ENCODE measurements around the gene KCTD20. TPM values are rescaled to one million over a fixed set of nuclear protein-coding genes. Genes with fewer than 3 reads are reported as not detected.
"Not testable (repeated sequence)": the region's sequence is repeated elsewhere in the genome, so short reads cannot be mapped to it uniquely, and the experiment has no call there.

KCTD20 gene
- polyA plus RNA-seq, 1 donor from 2014 or later: 35.4 TPM

DNA sequence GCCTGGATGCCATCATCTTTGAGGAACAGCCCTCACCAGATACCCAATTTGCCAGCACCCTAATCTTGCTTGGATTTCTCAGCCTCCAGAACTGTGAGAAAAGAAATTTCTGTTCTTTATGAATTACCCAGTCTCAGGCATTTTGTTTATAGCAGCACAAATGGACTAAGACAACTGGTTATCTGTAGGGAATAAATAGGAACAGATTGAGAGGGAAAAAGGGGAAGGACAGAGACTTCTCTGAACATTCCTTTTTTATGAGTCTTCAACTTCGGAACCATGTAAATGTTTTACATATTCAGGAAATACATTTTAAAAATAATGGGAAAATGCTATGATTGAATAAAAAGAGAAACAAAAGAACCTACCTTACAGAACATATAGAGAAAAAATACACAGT lies 20.9 kb downstream of the KCTD20 start:
- Mint-ChIP-seq H3K27me3 (no peaks in the 10 kb centered on the region), H3K36me3 (peaks cover 10% of the 10 kb centered on the region), H3K27ac (no peak overlapping the region)

DNA sequence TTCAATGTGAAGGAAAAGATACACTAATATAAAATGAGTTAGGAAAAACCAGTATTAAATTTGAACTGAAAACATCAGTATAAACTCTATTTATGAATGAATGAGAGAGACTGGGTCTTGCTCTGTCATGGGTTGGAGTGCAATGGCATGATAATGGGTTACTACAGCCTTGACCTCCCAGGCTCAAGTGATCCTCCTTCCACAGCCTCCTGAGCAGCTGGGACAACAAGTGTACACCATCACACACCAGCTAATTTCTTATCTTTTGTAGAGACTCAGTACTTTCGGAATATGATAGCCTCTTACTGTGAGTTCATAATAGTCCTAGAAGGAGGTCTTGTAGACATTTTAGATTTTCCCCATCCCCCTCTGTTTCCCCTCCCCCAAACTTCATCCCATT lies 21.4 kb downstream of the KCTD20 start:
- Mint-ChIP-seq H3K27ac (no peak overlapping the region), H3K4me1 (peaks cover 24 to 35% (median 33%) of the 10 kb centered on the region in 3 donors), H3K36me3 (peaks cover 10% of the 10 kb centered on the region), H3K4me3 (no peak overlapping the region), H3K9me3 (no peaks in the 10 kb centered on the region), H3K27me3 (no peaks in the 10 kb centered on the region)

More for the DNA sequence above, 20.9 kb downstream of the KCTD20 start:
- Mint-ChIP-seq H3K4me3 (no peak overlapping the region), H3K4me1 (peaks cover 24 to 35% (median 30%) of the 10 kb centered on the region in 3 donors), H3K9me3 (no peaks in the 10 kb centered on the region)

DNA sequence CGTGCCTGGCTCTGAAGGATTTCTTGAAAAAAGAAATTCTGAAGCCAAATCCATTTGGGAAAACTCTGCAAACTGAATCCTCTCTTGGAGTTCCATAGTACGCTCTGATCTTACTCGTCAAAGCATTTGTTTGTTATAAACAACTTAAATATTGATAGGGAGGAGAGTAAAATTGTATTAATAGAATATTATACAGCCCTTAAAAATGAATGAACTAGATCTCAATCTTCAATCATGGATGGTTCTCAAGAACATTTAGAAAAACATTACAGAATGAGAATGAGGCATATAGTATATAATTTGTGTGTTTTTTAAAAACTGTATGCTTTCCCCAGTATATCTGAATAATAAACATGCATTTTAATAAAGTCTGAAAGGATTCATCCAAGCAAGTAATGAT lies 24.8 kb downstream of the KCTD20 start:
- Mint-ChIP-seq H3K27me3 (no peaks in the 10 kb centered on the region), H3K4me3 (no peak overlapping the region), H3K27ac (no peak overlapping the region)

DNA sequence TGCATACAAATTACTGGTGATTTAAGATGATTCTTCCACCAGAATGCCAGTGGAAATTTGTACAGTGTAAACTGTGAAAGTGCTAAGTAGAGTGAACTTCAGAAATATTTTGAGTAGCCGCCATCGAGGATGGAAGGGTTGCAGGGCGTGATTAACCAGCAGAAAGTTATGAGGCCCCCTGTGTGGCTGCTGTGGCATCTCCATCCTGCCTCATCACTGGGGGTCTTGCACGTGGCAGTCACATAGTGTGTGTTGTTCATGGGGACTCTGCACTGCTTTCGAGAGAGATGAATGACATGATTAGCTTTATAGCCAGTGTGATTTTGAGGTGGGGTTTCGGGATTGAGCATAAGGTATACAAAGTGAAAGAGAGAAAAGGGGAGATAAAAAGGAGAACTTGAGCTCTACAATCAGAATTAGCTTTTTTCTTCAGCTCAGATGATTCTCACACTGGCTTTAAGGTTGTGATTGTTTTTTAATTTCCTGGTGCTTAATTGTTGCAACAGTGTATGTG lies 26.4 kb downstream of the KCTD20 start:
- Mint-ChIP-seq H3K4me1 (peaks cover 9 to 12% (median 11%) of the 10 kb centered on the region in 3 donors), H3K4me3 (peak overlapping the region in 1 of 4 donors; percentile 63), H3K9me3 (no peaks in the 10 kb centered on the region), H3K36me3 (peaks cover 7% of the 10 kb centered on the region), H3K27me3 (no peaks in the 10 kb centered on the region), H3K27ac (peak overlapping the region in 2 of 3 donors; percentile 18 to 65)

More for the DNA sequence above, 24.8 kb downstream of the KCTD20 start:
- Mint-ChIP-seq H3K4me1 (peaks cover 18 to 23% (median 19%) of the 10 kb centered on the region in 3 donors), H3K9me3 (no peaks in the 10 kb centered on the region), H3K36me3 (peaks cover 8% of the 10 kb centered on the region)

DNA sequence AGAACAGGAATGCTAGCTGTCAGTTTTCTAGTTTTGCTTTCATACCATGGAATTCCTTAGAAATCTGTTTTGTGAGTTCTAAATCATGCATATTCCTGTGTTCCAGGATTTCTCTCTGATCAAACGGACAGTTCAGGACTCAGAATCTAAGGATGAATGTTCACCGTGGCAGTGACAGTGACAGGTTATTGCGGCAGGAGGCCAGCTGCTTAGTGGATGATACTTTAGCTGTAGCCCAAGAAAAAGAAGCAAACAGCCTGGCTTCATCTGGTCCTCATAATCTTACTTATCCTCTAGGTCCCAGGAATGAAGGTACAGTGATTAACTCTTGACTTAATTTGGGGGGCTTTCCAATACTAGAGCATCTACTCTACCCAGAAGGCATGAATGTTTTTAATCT lies 27.1 kb downstream of the KCTD20 start:
- H3K4me1 Mint-ChIP-seq: peaks cover 3 to 11% (median 7%) of the 10 kb centered on the region in 3 donors
- H3K27me3 Mint-ChIP-seq: no peaks in the 10 kb centered on the region
- peaks cover 7% of the 10 kb centered on the region for H3K36me3 Mint-ChIP-seq
- no peaks in the 10 kb centered on the region for H3K9me3 Mint-ChIP-seq
- no peak overlapping the region for H3K4me3 Mint-ChIP-seq
- peak overlapping the region in 1 of 3 donors; percentile 18 for H3K27ac Mint-ChIP-seq

DNA sequence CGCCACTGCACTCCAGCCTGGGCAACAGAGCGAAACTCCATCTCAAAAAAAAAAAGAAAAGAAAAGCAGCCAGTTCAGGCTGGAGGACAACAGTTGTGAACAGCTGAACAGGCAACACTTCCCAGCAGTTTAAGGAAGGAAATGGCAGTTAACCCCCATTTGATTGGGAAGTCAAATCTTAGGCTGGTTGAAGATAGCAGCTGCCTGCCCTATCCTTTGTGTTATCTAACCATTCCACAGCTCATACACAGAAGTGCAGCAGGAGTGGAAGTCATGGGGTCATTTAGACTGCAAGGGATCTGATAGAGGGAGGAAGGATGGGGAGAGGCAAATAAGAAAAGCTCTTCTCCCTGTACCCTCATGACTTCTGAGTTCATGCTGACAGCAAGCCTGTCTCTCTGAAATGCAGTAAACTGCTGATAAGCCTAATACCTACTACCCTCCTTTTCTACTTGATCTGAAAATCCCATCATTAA lies 35.3 kb downstream of the KCTD20 start:
- H3K27me3 Mint-ChIP-seq: no peaks in the 10 kb centered on the region
- H3K4me3 Mint-ChIP-seq: no peak overlapping the region
- no peaks in the 10 kb centered on the region for H3K9me3 Mint-ChIP-seq
- peaks cover 3 to 12% (median 3%) of the 10 kb centered on the region in 3 donors for H3K4me1 Mint-ChIP-seq
- H3K27ac Mint-ChIP-seq: peak overlapping the region in 1 of 3 donors; percentile 17
- H3K36me3 Mint-ChIP-seq: peaks cover 4% of the 10 kb centered on the region

DNA sequence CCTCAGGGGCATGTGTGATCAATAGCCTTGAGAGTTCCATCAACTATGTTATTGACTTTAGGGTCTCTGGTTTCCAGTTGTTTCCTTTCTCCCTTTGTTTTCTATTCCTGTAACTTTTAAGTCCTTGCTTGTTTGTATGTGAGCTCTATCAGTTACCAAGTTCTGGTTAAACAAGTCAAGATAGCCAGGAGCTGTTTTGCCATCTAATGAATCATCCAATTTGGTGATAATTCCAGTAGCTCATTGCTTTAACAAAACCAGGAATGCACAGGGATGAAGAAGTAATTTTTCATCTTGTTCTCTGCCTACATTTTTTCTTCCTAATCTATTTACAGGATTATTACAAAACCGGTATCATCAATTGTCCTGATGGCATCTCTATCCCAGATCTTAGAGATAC lies 36.5 kb downstream of the KCTD20 start:
- Mint-ChIP-seq H3K9me3 (no peaks in the 10 kb centered on the region), H3K27ac (no peak overlapping the region), H3K36me3 (peaks cover 4% of the 10 kb centered on the region), H3K27me3 (no peaks in the 10 kb centered on the region), H3K4me3 (no peak overlapping the region), H3K4me1 (peaks cover 3 to 12% (median 3%) of the 10 kb centered on the region in 3 donors)

DNA sequence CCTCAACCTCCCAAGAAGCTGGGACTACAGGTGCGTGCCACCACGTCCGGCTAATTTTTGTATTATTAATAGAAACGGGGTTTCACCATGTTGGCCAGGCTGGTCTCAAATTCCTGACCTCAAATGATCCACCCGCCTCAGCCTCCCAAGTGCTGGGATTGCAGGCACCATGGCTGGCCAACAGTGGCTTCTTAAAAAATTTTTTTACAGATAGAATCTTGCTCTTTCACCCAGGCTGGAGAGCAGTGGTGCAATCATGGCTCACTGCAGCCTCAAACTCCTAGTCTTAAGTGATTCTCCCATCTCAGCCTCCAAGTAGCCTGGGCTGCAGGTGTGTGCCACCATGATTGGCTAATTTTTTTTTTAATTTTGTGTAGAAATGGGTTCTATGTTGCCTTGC lies 40.5 kb downstream of the KCTD20 start:
- H3K36me3 Mint-ChIP-seq, H3K4me1 Mint-ChIP-seq, H3K27me3 Mint-ChIP-seq, H3K4me3 Mint-ChIP-seq, H3K9me3 Mint-ChIP-seq, H3K27ac Mint-ChIP-seq: not testable (repeated sequence)

DNA sequence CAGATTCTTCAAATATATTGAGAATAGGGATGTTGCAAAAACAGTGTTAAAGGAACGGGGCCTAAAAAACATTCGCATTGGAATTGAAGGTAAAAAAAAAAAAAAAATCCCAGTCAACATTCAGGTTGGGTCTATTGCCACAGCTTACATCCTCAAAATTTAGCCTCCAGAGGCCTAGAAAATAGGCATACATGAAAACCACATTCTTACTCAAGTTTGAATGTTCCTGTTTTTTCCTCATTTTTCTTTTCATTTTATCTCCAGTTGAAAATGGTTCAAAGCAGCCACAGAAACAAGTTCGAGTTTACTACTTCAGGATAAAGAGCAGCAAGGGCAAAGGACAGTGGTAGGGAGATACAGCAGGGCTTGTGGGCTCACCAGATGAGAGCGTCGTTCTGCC lies 41.9 kb downstream of the KCTD20 start:
- H3K27me3 Mint-ChIP-seq: no peaks in the 10 kb centered on the region
- peaks cover 9% of the 10 kb centered on the region for H3K36me3 Mint-ChIP-seq
- H3K4me1 Mint-ChIP-seq: peaks cover 0 to 2% (median 0%) of the 10 kb centered on the region in 3 donors
- H3K4me3 Mint-ChIP-seq: no peak overlapping the region
- H3K9me3 Mint-ChIP-seq: no peaks in the 10 kb centered on the region
- H3K27ac Mint-ChIP-seq: no peak overlapping the region

DNA sequence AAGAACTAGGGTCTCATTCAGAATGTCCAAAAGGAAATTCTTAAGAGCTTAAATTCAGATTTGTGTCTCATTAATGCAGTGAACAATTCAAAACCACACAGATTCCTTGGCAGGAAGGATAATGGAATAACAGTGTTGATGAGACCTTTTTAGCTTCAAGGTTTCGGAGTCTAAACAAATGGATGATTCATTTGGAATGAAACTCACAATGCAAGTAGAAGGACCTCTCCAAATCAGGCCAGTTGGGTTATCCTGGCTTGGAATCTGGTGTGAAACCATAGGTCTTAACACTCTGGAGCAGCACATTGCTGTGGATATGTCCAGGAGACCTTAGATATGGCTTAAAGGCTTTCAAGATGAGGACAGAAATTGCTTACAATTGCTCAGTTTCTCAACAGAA lies 44.9 kb downstream of the KCTD20 start:
- Mint-ChIP-seq H3K9me3 (no peaks in the 10 kb centered on the region), H3K27me3 (no peaks in the 10 kb centered on the region), H3K4me3 (no peak overlapping the region), H3K4me1 (peaks cover 0 to 5% (median 0%) of the 10 kb centered on the region in 3 donors), H3K27ac (no peak overlapping the region), H3K36me3 (peaks cover 8% of the 10 kb centered on the region)

DNA sequence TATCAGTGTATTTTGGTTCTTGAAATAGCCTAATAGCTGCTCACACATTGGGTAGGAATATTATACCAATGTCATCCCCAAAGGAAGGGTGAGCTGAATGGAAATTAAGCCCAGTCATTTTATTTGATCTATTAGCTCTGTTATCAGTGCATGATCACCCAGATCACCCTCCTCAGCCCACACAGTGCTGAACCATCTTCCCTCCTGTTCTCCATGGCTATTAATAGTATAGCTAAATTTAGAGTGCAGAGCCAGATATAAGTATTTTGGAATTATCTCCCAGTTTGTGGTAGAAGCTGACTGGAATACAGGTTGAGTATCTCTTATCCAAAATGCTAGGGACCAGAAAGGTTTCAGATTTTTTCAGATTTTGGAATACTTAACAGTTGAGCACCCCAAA lies 45.4 kb downstream of the KCTD20 start:
- Mint-ChIP-seq H3K36me3 (peaks cover 8% of the 10 kb centered on the region), H3K4me3 (no peak overlapping the region), H3K27me3 (no peaks in the 10 kb centered on the region), H3K9me3 (no peaks in the 10 kb centered on the region), H3K4me1 (peaks cover 0 to 5% (median 0%) of the 10 kb centered on the region in 3 donors), H3K27ac (no peak overlapping the region)

DNA sequence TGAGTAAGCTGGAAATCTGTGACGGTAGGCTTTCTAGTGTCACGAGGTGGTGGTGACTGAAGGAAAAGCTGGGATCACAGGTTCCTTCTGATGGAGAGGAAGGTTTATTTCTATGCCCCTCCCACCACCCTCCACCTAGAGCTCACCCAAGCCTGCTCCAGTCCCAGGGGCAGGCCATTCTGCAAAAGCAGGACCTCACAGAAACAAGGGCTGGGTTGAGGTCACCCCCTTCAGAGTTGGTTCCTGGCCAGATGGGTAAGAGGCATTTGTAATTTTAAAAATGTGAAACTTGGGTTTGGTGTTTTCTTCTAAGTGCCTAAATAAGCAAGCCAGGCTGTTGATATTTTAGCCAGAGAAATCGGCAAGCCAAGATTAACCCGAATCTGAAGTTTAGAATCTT lies 46.6 kb downstream of the KCTD20 start:
- Mint-ChIP-seq H3K27ac (peak overlapping the region in 1 of 3 donors; percentile 6), H3K4me3 (no peak overlapping the region), H3K27me3 (no peaks in the 10 kb centered on the region), H3K9me3 (no peaks in the 10 kb centered on the region), H3K4me1 (peaks cover 2 to 5% (median 4%) of the 10 kb centered on the region in 3 donors), H3K36me3 (peaks cover 8% of the 10 kb centered on the region)

DNA sequence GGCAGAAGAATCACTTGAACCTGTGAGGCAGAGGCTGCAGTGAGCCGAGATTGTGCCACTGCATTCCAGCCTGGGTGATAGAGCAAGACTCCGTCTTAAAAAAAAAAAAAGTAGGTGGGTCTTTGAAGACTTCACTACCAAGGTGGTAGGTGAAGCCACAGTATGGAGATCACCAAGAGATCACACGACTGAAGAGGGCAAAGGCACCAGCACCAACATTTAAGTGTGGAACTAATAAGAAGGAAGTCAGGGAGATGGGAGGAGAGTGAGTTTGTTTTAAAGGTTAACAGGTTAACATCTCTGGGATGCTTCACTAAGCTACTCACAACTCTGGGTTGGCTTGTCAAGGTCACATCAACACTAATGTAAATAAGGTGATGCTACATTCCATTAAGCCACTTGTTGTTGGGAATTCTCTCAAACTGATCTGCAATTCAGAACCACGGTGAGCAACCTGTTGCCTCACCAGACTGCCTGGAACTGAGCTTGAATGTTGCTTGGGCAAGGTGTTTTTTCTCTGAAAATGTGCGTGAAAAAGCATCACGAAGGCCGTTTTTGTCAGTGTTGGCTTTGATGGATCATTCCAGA lies 48.7 kb downstream of the KCTD20 start:
- peaks cover 11% of the 10 kb centered on the region for H3K36me3 Mint-ChIP-seq
- no peaks in the 10 kb centered on the region for H3K9me3 Mint-ChIP-seq
- no peaks in the 10 kb centered on the region for H3K27me3 Mint-ChIP-seq
- no peak overlapping the region for H3K4me3 Mint-ChIP-seq
- peaks cover 2 to 5% (median 4%) of the 10 kb centered on the region in 3 donors for H3K4me1 Mint-ChIP-seq
- H3K27ac Mint-ChIP-seq: peak overlapping the region in 1 of 3 donors; percentile 20

DNA sequence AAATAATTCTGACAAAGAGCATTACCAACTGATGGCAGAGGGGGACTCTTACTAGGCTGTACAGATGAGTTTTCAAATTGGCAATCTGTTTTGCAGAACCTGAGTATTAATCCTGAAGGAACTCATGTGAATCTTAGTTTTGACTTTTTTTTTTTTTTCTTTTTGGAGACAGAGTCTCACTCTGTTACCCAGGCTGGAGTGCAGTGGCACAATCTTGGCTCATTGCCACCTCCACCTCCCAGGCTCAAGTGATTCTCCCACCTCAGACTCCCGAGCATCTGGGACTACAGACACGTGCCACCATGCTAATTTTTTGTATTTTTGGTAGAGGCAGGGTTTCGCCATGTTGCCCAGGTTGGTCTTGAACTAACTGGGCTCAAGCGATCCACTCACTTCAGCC lies 49.3 kb downstream of the KCTD20 start:
- no peak overlapping the region for H3K4me3 Mint-ChIP-seq
- peaks cover 11% of the 10 kb centered on the region for H3K36me3 Mint-ChIP-seq
- peaks cover 2 to 5% (median 4%) of the 10 kb centered on the region in 3 donors for H3K4me1 Mint-ChIP-seq
- H3K27me3 Mint-ChIP-seq: no peaks in the 10 kb centered on the region
- H3K27ac Mint-ChIP-seq: peak overlapping the region in 1 of 3 donors; percentile 19
- H3K9me3 Mint-ChIP-seq: no peaks in the 10 kb centered on the region

DNA sequence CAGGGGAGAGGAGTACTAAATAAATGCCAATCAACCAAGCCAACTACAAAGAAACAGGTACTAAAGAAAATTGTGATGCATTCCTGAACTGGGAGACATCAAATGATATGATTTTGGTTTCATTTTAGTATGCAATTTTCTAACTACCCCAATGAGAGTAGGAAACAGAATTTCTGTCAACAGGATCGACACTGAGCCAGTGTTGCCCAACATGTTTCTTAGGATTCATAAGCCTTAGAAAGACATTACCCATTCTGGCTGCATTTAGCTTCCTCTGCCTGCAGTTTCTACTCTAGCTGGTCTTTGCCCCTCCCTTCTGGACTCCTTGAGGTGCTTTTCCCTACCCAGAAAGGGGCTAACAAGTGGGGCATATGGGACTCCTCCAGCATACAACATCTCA lies 49.8 kb downstream of the KCTD20 start:
- Mint-ChIP-seq H3K4me1 (peaks cover 2 to 5% (median 4%) of the 10 kb centered on the region in 3 donors), H3K4me3 (no peak overlapping the region), H3K9me3 (no peaks in the 10 kb centered on the region), H3K36me3 (peaks cover 14% of the 10 kb centered on the region), H3K27me3 (no peaks in the 10 kb centered on the region), H3K27ac (peak overlapping the region in 1 of 3 donors; percentile 19)

DNA sequence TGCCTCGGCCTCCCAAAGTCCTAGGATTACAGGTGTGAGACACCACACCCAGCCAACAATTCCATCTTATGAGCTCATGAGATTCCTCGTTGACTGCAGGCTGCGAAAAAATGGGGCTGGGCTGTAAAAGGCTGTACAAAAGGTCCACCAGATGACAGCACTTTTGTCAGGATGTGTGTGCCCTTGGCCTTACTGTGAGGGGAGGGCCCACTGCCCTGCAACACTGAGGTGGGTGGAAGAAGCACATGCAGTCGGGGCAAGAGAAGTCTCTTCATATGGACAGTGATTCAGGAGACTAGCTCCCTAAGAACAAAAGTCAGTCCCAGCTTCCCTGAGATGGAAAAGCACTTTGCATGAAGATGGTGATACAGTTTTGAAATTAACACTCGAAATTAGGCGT lies 50.5 kb downstream of the KCTD20 start:
- Mint-ChIP-seq H3K27me3 (no peaks in the 10 kb centered on the region), H3K4me1 (peaks cover 2 to 5% (median 4%) of the 10 kb centered on the region in 3 donors), H3K36me3 (peaks cover 14% of the 10 kb centered on the region), H3K9me3 (no peaks in the 10 kb centered on the region), H3K27ac (peak overlapping the region in 1 of 3 donors; percentile 19), H3K4me3 (no peak overlapping the region)
